Endothelial cell (in vitro differentiated cells): ENCODE results near the gene MYH9. TPM values are rescaled to one million over a fixed set of nuclear protein-coding genes. Genes with fewer than 3 reads are reported as not detected.

Experiments
- DNase-seq: peaks from one replicate; pipeline ENCODE4 v3.0.0; 2021; ENCODE audit warnings: low spot score
- H3K27ac Mint-ChIP-seq: one replicate; pipeline ENCODE4 v1.8.0; 2021; ENCODE audit warnings: mixed read lengths, inconsistent platforms; ENCODE audit not compliant: unreplicated experiment
- H3K27me3 Mint-ChIP-seq: one replicate; pipeline ENCODE4 v1.8.0; 2021; ENCODE audit warnings: mild to moderate bottlenecking, moderate library complexity, mixed read lengths, inconsistent platforms; ENCODE audit not compliant: unreplicated experiment
- H3K36me3 Mint-ChIP-seq: one replicate; pipeline ENCODE4 v1.8.0; 2021; ENCODE audit warnings: mild to moderate bottlenecking, low read depth, mixed read lengths, inconsistent platforms; ENCODE audit not compliant: unreplicated experiment
- H3K4me1 Mint-ChIP-seq: one replicate; pipeline ENCODE4 v1.8.0; 2021; ENCODE audit warnings: mild to moderate bottlenecking, mixed read lengths, inconsistent platforms; ENCODE audit not compliant: unreplicated experiment
- H3K4me3 Mint-ChIP-seq: one replicate; pipeline ENCODE4 v1.8.0; 2021; ENCODE audit warnings: mild to moderate bottlenecking, mixed read lengths, inconsistent platforms; ENCODE audit not compliant: unreplicated experiment
- H3K9me3 Mint-ChIP-seq: one replicate; pipeline ENCODE4 v1.8.0; 2021; ENCODE audit warnings: mixed read lengths, inconsistent platforms; ENCODE audit not compliant: unreplicated experiment
- CTCF ChIP-seq: fragments of 200-600 bp; sonication (generic); IDR thresholded peaks from one replicate; pipeline ENCODE4 v1.5.0; 2021; ENCODE audit warnings: antibody characterized with exemption; ENCODE audit not compliant: unreplicated experiment
- total RNA-seq: library from RNA; stranded (reverse); fragmentation: NEBNext Ultra II Directional; extraction: Animal tissue kit (Norgen Biotek cat#: 25700); gene quantifications from one replicate; pipeline ENCODE4 v1.2.1, GENCODE V29; 2021; ENCODE audit not compliant: unreplicated experiment

MYH9 gene
- total RNA-seq, 1 donor from 2014 or later = 931 TPM

GRCh38 chr22:36289406-36289870, 98.3 kb downstream of the MYH9 start:
- no peak for TF ChIP-seq CTCF
- peaks cover 4% of the 10 kb centered on the region for H3K4me1 Mint-ChIP-seq
- H3K4me3 Mint-ChIP-seq = peak overlapping the region; percentile 70
- H3K9me3 Mint-ChIP-seq = no peaks in the 10 kb centered on the region
- DNase-seq = no peak
- no peak overlapping the region for H3K27ac Mint-ChIP-seq
- peaks cover 20% of the 10 kb centered on the region for H3K27me3 Mint-ChIP-seq
- peaks cover 56% of the 10 kb centered on the region for H3K36me3 Mint-ChIP-seq

GRCh38 chr22:36288571-36289405, 99.0 kb downstream of the MYH9 start:
- H3K27me3 Mint-ChIP-seq = peaks cover 20% of the 10 kb centered on the region
- no peak for DNase-seq
- H3K4me3 Mint-ChIP-seq = peak overlapping the region; percentile 59
- H3K36me3 Mint-ChIP-seq = peaks cover 55% of the 10 kb centered on the region
- peaks cover 4% of the 10 kb centered on the region for H3K4me1 Mint-ChIP-seq
- no peak for TF ChIP-seq CTCF
- H3K27ac Mint-ChIP-seq = no peak overlapping the region
- no peaks in the 10 kb centered on the region for H3K9me3 Mint-ChIP-seq

- Mint-ChIP-seq H3K27ac (no peak overlapping the region), H3K9me3 (no peaks in the 10 kb centered on the region), H3K27me3 (peaks cover 22% of the 10 kb centered on the region), H3K4me1 (peaks cover 4% of the 10 kb centered on the region), H3K4me3 (no peak overlapping the region), H3K36me3 (peaks cover 60% of the 10 kb centered on the region)
- no peak for TF ChIP-seq CTCF
- no peak for DNase-seq
Observed at GRCh38 chr22:36287881-36288515, 99.8 kb downstream of the MYH9 start.

- Mint-ChIP-seq H3K27ac (peak overlapping the region; percentile 46), H3K4me3 (peak overlapping the region; percentile 37), H3K27me3 (peaks cover 13% of the 10 kb centered on the region), H3K36me3 (peaks cover 55% of the 10 kb centered on the region), H3K4me1 (peaks cover 5% of the 10 kb centered on the region), H3K9me3 (no peaks in the 10 kb centered on the region)
- peak; percentile 86 for TF ChIP-seq CTCF
- DNase-seq = peak; percentile 91
Observed at GRCh38 chr22:36286096-36286957, 101.4 kb downstream of the MYH9 start.
